Parathyroid adenoma (tissue), 2 donors: ENCODE measurements around the gene AMH.

Source experiments
- H2AFZ ChIP-seq: fragments of 300-600 bp; sonication (generic); one replicate; pipeline ENCODE4 v1.7.0; 2017; ENCODE audit warnings: antibody characterized with exemption, mild to moderate bottlenecking
- H3K27ac ChIP-seq: fragments of 300-600 bp; sonication (generic); one replicate; pipeline ENCODE4 v1.7.0; 2017
- H3K27me3 ChIP-seq: fragments of 300-600 bp; sonication (generic); one replicate; pipeline ENCODE4 v1.7.0; 2017; ENCODE audit warnings: low read length; ENCODE audit not compliant: control insufficient read depth, insufficient read depth
- H3K36me3 ChIP-seq: fragments of 300-600 bp; sonication (generic); one replicate; pipeline ENCODE4 v1.7.0; 2017; ENCODE audit warnings: low read length; ENCODE audit not compliant: control insufficient read depth, insufficient read depth
- H3K4me1 ChIP-seq: fragments of 300-600 bp; sonication (generic); one replicate; pipeline ENCODE4 v1.7.0; 2017; ENCODE audit warnings: control low read depth
- H3K4me2 ChIP-seq: fragments of 300-600 bp; sonication (generic); one replicate; pipeline ENCODE4 v1.7.0; 2017; ENCODE audit warnings: low read length
- H3K4me3 ChIP-seq: fragments of 300-600 bp; sonication (generic); one replicate; pipeline ENCODE4 v1.7.0; 2017; ENCODE audit warnings: low read depth, low read length
- H3K79me2 ChIP-seq: fragments of 300-600 bp; sonication (generic); one replicate; pipeline ENCODE4 v1.7.0; 2017; ENCODE audit warnings: control low read depth
- H3K9ac ChIP-seq: fragments of 300-600 bp; sonication (generic); one replicate; pipeline ENCODE4 v1.7.0; 2017; ENCODE audit warnings: mild to moderate bottlenecking
- H3K9me3 ChIP-seq: fragments of 300-600 bp; sonication (generic); one replicate; pipeline ENCODE4 v1.7.0; 2017; ENCODE audit warnings: low read length; ENCODE audit not compliant: control insufficient read depth
- CTCF ChIP-seq: fragments of 300-600 bp; sonication (generic); IDR thresholded peaks from one replicate; pipeline ENCODE4 v1.7.0; 2017; ENCODE audit warnings: antibody characterized with exemption, mild to moderate bottlenecking
- donor health status: primary hyperparathyroidism.

Gene AMH

GRCh38 chr19:2290441-2291184, 41.5 kb downstream of the AMH start:
- Histone ChIP-seq H3K36me3 (no peaks in the 10 kb centered on the region), H3K4me1 (peaks cover 6% of the 10 kb centered on the region), H3K79me2 (no peaks in the 10 kb centered on the region), H3K4me3 (no peak overlapping the region), H3K4me2 (peak overlapping the region; percentile 27), H3K9me3 (no peaks in the 10 kb centered on the region), H3K27me3 (peaks cover 12% of the 10 kb centered on the region), H2AFZ (peak overlapping the region; percentile 50), H3K27ac (no peak overlapping the region), H3K9ac (no peak overlapping the region)
- TF ChIP-seq CTCF, result no peak

GRCh38 chr19:2291185-2291751, 42.1 kb downstream of the AMH start:
- peaks cover 6% of the 10 kb centered on the region for H3K4me1 ChIP-seq
- H3K9me3 ChIP-seq, result no peaks in the 10 kb centered on the region
- peaks cover 12% of the 10 kb centered on the region for H3K27me3 ChIP-seq
- H3K36me3 ChIP-seq, result no peaks in the 10 kb centered on the region
- H3K9ac ChIP-seq, result no peak overlapping the region
- peak overlapping the region; percentile 42 for H2AFZ ChIP-seq
- no peak for TF ChIP-seq CTCF
- peak overlapping the region; percentile 27 for H3K4me2 ChIP-seq
- H3K27ac ChIP-seq, result no peak overlapping the region
- H3K4me3 ChIP-seq, result no peak overlapping the region
- no peaks in the 10 kb centered on the region for H3K79me2 ChIP-seq

GRCh38 chr19:2294687-2295335, 45.7 kb downstream of the AMH start:
- H3K27me3 ChIP-seq, result peaks cover 6% of the 10 kb centered on the region
- H3K9ac ChIP-seq, result no peak overlapping the region
- H3K79me2 ChIP-seq, result no peaks in the 10 kb centered on the region
- no peak overlapping the region for H3K27ac ChIP-seq
- H3K4me2 ChIP-seq, result no peak overlapping the region
- no peaks in the 10 kb centered on the region for H3K9me3 ChIP-seq
- peaks cover 6% of the 10 kb centered on the region for H3K4me1 ChIP-seq
- no peaks in the 10 kb centered on the region for H3K36me3 ChIP-seq
- no peak overlapping the region for H2AFZ ChIP-seq
- no peak overlapping the region for H3K4me3 ChIP-seq
- no peak for TF ChIP-seq CTCF

- H3K4me1 ChIP-seq, result peaks cover 3% of the 10 kb centered on the region
- no peak overlapping the region for H3K4me2 ChIP-seq
- H3K4me3 ChIP-seq, result no peak overlapping the region
- H2AFZ ChIP-seq, result no peak overlapping the region
- no peak overlapping the region for H3K27ac ChIP-seq
- H3K36me3 ChIP-seq, result no peaks in the 10 kb centered on the region
- peaks cover 6% of the 10 kb centered on the region for H3K27me3 ChIP-seq
- no peaks in the 10 kb centered on the region for H3K79me2 ChIP-seq
- no peak for TF ChIP-seq CTCF
- H3K9ac ChIP-seq, result no peak overlapping the region
- H3K9me3 ChIP-seq, result no peaks in the 10 kb centered on the region
Measured at GRCh38 chr19:2296141-2296540, 47.0 kb downstream of the AMH start.
